Measurements from ENCODE around the gene ABHD8.

The ABHD8 gene

GRCh38 chr19:17341845-17342244 lies 38.6 kb upstream of the ABHD8 start:
- no peak for TF ChIP-seq CTCF (IDR thresholded peaks at IDR 0.05)

GRCh38 chr19:17341386-17341785 lies 38.2 kb upstream of the ABHD8 start:
- TF ChIP-seq CTCF (IDR thresholded peaks at IDR 0.05), result no peak

- no peak for TF ChIP-seq CTCF (IDR thresholded peaks at IDR 0.05)
These were observed 37.7 kb upstream of the ABHD8 start for GRCh38 chr19:17340871-17341357.

GRCh38 chr19:17340302-17340870 lies 37.2 kb upstream of the ABHD8 start:
- no peak for TF ChIP-seq CTCF (IDR thresholded peaks at IDR 0.05)

- no peak for TF ChIP-seq CTCF (IDR thresholded peaks at IDR 0.05)
These were observed 36.0 kb upstream of the ABHD8 start for GRCh38 chr19:17339088-17339741.

- TF ChIP-seq CTCF (IDR thresholded peaks at IDR 0.05), result no peak
These were observed 35.3 kb upstream of the ABHD8 start for GRCh38 chr19:17338433-17339078.

GRCh38 chr19:17337675-17338432 lies 34.6 kb upstream of the ABHD8 start:
- no peak for TF ChIP-seq CTCF (IDR thresholded peaks at IDR 0.05)
